Measurements from ENCODE around the gene ZBTB17. TPM values are rescaled to one million over a fixed set of nuclear protein-coding genes. Genes with fewer than 3 reads are reported as not detected.
"Not testable (repeated sequence)": the region's sequence is repeated elsewhere in the genome, so short reads cannot be mapped to it uniquely, and the experiment has no call there.

ZBTB17 gene
- total and polyA plus RNA-seq, 4 donors, result 28.0 to 47.1 (median 44.2) TPM

- ATAC-seq (ENCODE audit: insufficient read depth, low FRiP score) (no peak), DNase-seq (no peak)
- H3K27ac ChIP-seq (ENCODE audit: low read depth in 1 of 2, low read length in 1 of 2), result no peak overlapping the region
- H3K4me1 ChIP-seq (ENCODE audit: control insufficient read depth in 5 of 5, insufficient read depth in 5 of 5, low read length in 5 of 5), result no peaks in the 10 kb centered on the region
- H3K4me3 ChIP-seq, result no peak overlapping the region
- no peaks in the 10 kb centered on the region for H3K9me3 ChIP-seq (ENCODE audit: control insufficient read depth in 4 of 4, insufficient read depth in 3 of 4, low read length in 3 of 4)
- H3K9ac ChIP-seq (ENCODE audit: insufficient read depth in 1 of 2, low read length in 2 of 2), result no peak overlapping the region
- TF ChIP-seq CTCF (IDR thresholded peaks at IDR 0.05; ENCODE audit: control extremely low read depth, extremely low read depth), result no peak
- H3K36me3 ChIP-seq (ENCODE audit: control insufficient read depth in 4 of 4, insufficient read depth in 4 of 4, low read length in 4 of 4), result peaks cover 17 to 34% (median 23%) of the 10 kb centered on the region in 4 donors
- WGBS, 2 donors, result 61 to 69% methylated on average over 7 of the region's 7 CpGs
- H3K27me3 ChIP-seq (ENCODE audit: control insufficient read depth in 3 of 3, insufficient read depth in 3 of 3, low read length in 2 of 3), result no peaks in the 10 kb centered on the region
These were observed 59.0 kb downstream of the ZBTB17 start for GRCh38 chr1:15916916-15917315.

- H3K36me3 ChIP-seq (ENCODE audit: control insufficient read depth in 4 of 4, insufficient read depth in 4 of 4, low read length in 4 of 4), result peaks cover 15 to 32% (median 24%) of the 10 kb centered on the region in 4 donors
- H3K4me1 ChIP-seq (ENCODE audit: control insufficient read depth in 5 of 5, insufficient read depth in 5 of 5, low read length in 5 of 5), result no peaks in the 10 kb centered on the region
- DNase-seq (no peak), ATAC-seq (ENCODE audit: insufficient read depth, low FRiP score) (no peak)
- no peak for TF ChIP-seq CTCF (IDR thresholded peaks at IDR 0.05; ENCODE audit: control extremely low read depth, extremely low read depth)
- H3K4me3 ChIP-seq, result no peak overlapping the region
- no peak overlapping the region for H3K27ac ChIP-seq (ENCODE audit: low read depth in 1 of 2, low read length in 1 of 2)
- H3K27me3 ChIP-seq (ENCODE audit: control insufficient read depth in 3 of 3, insufficient read depth in 3 of 3, low read length in 2 of 3), result no peaks in the 10 kb centered on the region
- H3K9me3 ChIP-seq (ENCODE audit: control insufficient read depth in 4 of 4, insufficient read depth in 3 of 4, low read length in 3 of 4), result no peaks in the 10 kb centered on the region
- 73 to 83% methylated on average over 4 of the region's 4 CpGs for WGBS, 2 donors
- no peak overlapping the region for H3K9ac ChIP-seq (ENCODE audit: insufficient read depth in 1 of 2, low read length in 2 of 2)
These were observed 59.5 kb downstream of the ZBTB17 start for GRCh38 chr1:15916417-15916816.

GRCh38 chr1:15915991-15916390 lies 59.9 kb downstream of the ZBTB17 start:
- Histone ChIP-seq H3K9me3 (ENCODE audit: control insufficient read depth in 4 of 4, insufficient read depth in 3 of 4, low read length in 3 of 4) (no peaks in the 10 kb centered on the region), H3K4me1 (ENCODE audit: control insufficient read depth in 5 of 5, insufficient read depth in 5 of 5, low read length in 5 of 5) (no peaks in the 10 kb centered on the region), H3K4me3 (no peak overlapping the region), H3K9ac (ENCODE audit: insufficient read depth in 1 of 2, low read length in 2 of 2) (no peak overlapping the region), H3K27ac (ENCODE audit: low read depth in 1 of 2, low read length in 1 of 2) (no peak overlapping the region), H3K36me3 (ENCODE audit: control insufficient read depth in 4 of 4, insufficient read depth in 4 of 4, low read length in 4 of 4) (peaks cover 15 to 32% (median 23%) of the 10 kb centered on the region in 4 donors), H3K27me3 (ENCODE audit: control insufficient read depth in 3 of 3, insufficient read depth in 3 of 3, low read length in 2 of 3) (no peaks in the 10 kb centered on the region)
- no peak for ATAC-seq (ENCODE audit: insufficient read depth, low FRiP score)
- TF ChIP-seq CTCF (IDR thresholded peaks at IDR 0.05; ENCODE audit: control extremely low read depth, extremely low read depth), result no peak
- no peak for DNase-seq
- WGBS, 2 donors, result 43 to 55% methylated on average over 4 of the region's 4 CpGs

GRCh38 chr1:15913607-15914006 lies 62.3 kb downstream of the ZBTB17 start:
- not testable (repeated sequence) for DNase-seq; ATAC-seq (ENCODE audit: insufficient read depth, low FRiP score); H3K4me3 ChIP-seq; H3K27ac ChIP-seq (ENCODE audit: low read depth in 1 of 2, low read length in 1 of 2); H3K9me3 ChIP-seq (ENCODE audit: control insufficient read depth in 4 of 4, insufficient read depth in 3 of 4, low read length in 3 of 4); H3K27me3 ChIP-seq (ENCODE audit: control insufficient read depth in 3 of 3, insufficient read depth in 3 of 3, low read length in 2 of 3); H3K4me1 ChIP-seq (ENCODE audit: control insufficient read depth in 5 of 5, insufficient read depth in 5 of 5, low read length in 5 of 5); H3K9ac ChIP-seq (ENCODE audit: insufficient read depth in 1 of 2, low read length in 2 of 2)
- H3K36me3 ChIP-seq (ENCODE audit: control insufficient read depth in 4 of 4, insufficient read depth in 4 of 4, low read length in 4 of 4), result peaks cover 15 to 24% (median 20%) of the 10 kb centered on the region in 4 donors
- 96 to 97% methylated on average over 3 of the region's 3 CpGs for WGBS, 2 donors

All from lung (tissue), 12 donors.